GDM1 (cell line): ENCODE data around the gene GSDMA.
A peak's percentile ranks its signal among the peaks of the same experiment; 100 is the strongest.
"Not testable (repeated sequence)": the region's sequence is repeated elsewhere in the genome, so short reads cannot be mapped to it uniquely, and the experiment has no call there.

Source experiments
- DNase-seq: peaks from one replicate; lab custom pipeline; 2025; lab: John Stamatoyannopoulos, UW

GSDMA gene

DNA sequence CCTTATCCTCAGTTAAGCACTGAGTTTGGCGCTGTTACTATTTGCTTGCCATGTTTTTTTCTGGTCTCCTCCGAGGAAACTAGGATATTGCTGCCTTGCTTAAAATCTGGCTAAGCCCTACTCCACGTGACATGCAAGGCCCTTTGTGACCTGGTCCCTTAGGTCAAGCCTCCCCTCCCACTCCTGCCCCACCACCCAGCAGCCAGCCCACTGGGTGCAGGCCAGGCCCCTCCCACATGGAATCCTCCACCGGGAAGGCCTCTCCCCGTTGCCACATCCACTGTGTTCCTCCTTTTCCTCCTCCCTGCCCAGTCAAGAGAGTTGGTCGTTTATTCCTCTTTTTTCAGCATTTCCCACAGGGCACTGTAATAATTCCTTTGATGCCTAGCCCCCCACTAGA, 34.0 kb downstream of the GSDMA start:
- DNase-seq = no peak

GRCh38 chr17:39997543-39997942, 34.7 kb downstream of the GSDMA start:
- no peak for DNase-seq

DNA sequence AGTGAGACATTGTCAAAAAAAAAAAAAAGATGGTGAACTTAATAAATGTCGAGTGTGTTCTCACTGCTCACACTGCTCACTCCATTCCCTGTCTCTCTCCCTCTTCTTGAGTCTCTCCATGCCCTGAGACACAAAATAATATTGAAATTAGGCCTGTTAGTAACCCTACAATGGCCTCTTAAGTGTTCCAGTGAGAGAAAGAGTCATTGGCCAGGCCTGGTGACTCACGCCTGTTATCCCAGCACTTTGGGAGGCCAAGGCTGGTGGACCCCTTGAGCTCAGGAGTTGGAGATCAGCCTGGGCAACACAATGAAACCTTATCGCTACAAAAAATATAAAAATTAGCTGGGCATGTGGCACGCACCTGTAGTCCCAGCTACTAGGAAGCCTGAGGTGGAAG, 36.3 kb downstream of the GSDMA start:
- DNase-seq = no peak

DNA sequence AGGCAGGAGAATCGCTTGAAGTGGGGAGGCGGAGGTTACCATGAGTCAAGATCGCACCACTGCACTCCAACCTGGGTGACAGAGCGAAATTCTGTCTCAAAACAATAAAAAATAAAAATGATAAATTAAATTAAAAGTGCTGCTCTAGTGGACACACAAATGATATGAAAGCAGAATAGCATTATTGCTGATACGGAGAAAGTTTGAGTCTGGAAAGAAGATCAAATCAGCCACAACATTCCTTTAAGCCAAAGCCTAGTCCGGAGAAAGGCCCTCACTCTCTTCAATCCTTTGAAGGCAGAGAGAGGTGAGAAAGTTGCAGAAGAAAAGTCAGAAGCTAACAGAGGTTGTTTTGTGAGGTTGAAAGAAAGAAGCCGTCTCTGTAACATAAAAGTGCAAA, 37.4 kb downstream of the GSDMA start:
- DNase-seq = no peak

DNA sequence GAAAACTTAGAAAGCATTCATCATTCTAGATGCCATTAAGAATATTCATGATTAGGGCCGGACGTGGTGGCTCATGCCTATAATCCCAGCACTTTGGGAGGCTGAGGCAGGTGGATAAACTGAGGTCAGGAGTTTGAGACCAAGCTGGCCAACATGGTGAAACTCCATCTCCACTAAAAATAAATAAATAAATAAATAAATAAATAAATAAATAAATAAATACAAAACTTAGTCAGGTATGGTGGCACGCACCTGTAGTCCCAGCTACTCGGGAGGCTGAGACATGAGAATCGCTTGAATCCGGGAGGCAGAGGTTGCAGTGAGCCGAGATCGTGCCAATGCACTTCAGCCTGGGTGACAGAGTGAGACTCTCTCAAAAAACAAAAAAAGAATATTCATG, 38.5 kb downstream of the GSDMA start:
- DNase-seq = not testable (repeated sequence)

DNA sequence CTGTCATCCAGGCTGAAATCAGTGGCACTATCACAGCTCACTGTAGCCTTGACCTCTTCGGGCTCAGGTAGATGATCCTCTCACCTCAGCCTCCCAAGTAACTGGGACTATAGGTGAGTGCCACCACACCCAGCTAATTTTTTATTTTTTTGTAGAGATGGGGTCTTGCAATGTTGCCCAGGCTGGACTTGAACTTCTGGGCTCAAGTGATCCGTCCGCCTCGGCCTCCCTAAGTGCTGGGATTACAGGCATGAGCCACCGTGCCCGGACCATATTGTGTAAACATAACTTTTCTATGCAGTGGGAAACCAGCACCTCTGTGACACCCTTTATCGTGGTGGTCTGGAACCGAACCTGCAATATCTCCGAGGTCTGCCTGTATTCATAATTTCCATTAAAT, 41.3 kb downstream of the GSDMA start:
- no peak for DNase-seq

DNA sequence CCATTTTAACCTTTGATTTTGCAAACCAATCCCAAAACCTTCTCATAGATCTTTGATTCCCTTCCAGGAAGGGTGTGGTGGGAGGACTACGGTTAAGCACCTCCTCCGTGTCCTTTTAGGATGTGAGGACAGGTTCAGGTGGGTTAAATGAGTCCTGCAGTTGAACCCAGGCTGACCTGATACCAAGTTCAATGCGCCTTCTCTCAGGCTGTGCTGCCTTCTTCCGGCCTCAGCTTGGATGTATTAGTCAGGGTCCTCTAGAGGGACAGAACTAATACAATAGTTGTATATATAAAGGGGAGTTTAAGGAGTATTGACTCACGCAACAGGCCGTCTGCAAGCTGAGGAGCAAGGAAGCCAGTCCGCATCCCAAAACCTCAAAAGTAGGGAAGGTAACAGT, 41.9 kb downstream of the GSDMA start:
- no peak for DNase-seq

- DNase-seq = no peak
These were observed 42.7 kb downstream of the GSDMA start for GRCh38 chr17:40005520-40005919.

GRCh38 chr17:40010946-40011500, 48.2 kb downstream of the GSDMA start:
- not testable (repeated sequence) for DNase-seq

DNA sequence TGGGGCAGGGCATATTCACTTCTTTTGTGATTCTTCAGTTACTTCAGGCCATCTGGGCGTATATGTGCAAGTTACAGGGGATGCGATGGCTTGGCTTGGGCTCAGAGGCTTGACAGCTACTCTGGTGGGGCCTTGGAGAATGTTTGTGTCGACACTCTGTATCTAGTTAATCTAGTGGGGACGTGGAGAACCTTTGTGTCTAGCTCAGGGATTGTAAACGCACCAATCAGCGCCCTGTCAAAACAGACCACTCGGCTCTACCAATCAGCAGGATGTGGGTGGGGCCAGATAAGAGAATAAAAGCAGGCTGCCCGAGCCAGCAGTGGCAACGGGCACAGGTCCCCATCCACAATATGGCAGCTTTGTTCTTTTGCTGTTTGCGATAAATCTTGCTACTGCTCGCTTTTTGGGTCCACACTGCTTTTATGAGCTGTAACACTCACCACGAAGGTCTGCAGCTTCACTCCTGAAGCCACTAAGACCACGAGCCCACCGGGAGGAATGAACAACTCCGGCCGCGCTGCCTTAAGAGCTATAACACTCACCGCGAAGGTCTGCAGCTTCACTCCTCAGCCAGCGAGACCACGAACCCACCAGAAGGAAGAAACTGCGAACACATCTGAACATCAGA, 49.3 kb downstream of the GSDMA start:
- not testable (repeated sequence) for DNase-seq

GRCh38 chr17:40014375-40014980, 51.7 kb downstream of the GSDMA start:
- DNase-seq = no peak

DNA sequence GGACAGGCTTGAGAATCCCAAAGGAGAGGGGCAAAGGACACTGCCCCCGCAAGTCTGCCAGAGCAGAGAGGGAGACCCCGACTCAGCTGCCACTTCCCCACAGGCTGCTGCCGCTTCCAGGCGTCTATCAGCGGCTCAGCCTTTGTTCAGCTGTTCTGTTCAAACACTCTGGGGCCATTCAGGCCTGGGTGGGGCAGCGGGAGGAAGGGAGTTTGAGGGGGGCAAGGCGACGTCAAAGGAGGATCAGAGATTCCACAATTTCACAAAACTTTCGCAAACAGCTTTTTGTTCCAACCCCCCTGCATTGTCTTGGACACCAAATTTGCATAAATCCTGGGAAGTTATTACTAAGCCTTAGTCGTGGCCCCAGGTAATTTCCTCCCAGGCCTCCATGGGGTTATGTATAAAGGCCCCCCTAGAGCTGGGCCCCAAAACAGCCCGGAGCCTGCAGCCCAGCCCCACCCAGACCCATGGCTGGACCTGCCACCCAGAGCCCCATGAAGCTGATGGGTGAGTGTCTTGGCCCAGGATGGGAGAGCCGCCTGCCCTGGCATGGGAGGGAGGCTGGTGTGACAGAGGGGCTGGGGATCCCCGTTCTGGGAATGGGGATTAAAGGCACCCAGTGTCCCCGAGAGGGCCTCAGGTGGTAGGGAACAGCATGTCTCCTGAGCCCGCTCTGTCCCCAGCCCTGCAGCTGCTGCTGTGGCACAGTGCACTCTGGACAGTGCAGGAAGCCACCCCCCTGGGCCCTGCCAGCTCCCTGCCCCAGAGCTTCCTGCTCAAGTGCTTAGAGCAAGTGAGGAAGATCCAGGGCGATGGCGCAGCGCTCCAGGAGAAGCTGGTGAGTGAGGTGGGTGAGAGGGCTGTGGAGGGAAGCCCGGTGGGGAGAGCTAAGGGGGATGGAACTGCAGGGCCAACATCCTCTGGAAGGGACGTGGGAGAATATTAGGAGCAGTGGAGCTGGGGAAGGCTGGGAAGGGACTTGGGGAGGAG, 52.5 kb downstream of the GSDMA start, which contains the start of gene CSF3:
TSS of gene CSF3 (plus strand) at position 436 of the 993 bp plus-strand sequence. CDS start at position 471, 35 bp downstream.
- peak; percentile 17 for DNase-seq

DNA sequence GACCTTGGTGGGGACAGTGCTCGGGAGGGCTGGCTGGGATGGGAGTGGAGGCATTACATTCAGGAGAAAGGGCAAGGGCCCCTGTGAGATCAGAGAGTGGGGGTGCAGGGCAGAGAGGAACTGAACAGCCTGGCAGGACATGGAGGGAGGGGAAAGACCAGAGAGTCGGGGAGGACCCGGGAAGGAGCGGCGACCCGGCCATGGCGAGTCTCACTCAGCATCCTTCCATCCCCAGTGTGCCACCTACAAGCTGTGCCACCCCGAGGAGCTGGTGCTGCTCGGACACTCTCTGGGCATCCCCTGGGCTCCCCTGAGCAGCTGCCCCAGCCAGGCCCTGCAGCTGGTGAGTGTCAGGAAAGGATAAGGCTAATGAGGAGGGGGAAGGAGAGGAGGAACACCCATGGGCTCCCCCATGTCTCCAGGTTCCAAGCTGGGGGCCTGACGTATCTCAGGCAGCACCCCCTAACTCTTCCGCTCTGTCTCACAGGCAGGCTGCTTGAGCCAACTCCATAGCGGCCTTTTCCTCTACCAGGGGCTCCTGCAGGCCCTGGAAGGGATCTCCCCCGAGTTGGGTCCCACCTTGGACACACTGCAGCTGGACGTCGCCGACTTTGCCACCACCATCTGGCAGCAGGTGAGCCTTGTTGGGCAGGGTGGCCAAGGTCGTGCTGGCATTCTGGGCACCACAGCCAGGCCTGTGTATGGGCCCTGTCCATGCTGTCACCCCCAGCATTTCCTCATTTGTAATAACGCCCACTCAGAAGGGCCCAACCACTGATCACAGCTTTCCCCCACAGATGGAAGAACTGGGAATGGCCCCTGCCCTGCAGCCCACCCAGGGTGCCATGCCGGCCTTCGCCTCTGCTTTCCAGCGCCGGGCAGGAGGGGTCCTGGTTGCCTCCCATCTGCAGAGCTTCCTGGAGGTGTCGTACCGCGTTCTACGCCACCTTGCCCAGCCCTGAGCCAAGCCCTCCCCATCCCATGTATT, 53.5 kb downstream of the GSDMA start:
- DNase-seq = no peak

GRCh38 chr17:40017422-40018080, 54.7 kb downstream of the GSDMA start:
- DNase-seq = no peak

GRCh38 chr17:40018211-40019121, 55.7 kb downstream of the GSDMA start:
- no peak for DNase-seq

DNA sequence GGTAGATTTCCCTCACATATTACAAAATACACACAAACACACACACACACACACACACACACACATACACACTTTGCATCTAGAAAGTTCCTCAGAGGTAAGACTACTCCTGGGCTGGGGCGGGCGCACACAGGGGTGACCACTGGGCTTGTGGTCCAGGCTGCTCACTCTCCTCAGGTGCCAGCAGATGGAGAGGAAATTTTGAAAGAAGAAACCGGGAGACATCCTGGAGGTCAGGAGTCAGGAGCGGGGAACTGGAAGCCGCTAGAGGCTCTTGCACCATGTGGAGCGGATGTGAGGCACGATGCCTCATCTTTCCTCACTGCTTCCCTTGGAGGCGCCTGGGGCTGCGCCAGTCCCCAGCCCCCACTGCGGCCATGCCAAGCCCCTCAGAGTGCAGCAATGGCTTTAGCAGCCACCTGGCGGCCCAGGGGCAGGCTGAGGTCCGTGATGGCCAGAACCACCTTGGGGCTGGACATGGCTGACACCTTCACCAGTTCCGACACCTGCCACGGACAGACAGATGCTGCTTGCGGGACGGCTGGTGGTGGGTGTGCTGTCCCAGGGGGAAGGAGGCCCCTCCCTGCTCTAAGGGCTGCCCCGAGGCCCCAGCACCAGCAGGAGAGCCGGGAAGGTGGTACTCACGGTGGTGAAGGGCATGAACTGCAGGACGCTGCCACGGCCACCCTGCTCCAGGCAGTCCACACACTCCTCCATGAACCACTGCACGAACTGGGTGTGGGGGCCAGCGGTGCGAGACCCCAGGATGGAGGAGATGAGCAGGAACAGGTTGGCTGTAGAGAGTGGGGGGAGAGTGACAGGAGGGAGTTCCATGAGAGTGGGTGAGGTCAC, 56.6 kb downstream of the GSDMA start:
- DNase-seq = no peak

- DNase-seq = no peak
These were observed 57.3 kb downstream of the GSDMA start for GRCh38 chr17:40020146-40020545.

DNA sequence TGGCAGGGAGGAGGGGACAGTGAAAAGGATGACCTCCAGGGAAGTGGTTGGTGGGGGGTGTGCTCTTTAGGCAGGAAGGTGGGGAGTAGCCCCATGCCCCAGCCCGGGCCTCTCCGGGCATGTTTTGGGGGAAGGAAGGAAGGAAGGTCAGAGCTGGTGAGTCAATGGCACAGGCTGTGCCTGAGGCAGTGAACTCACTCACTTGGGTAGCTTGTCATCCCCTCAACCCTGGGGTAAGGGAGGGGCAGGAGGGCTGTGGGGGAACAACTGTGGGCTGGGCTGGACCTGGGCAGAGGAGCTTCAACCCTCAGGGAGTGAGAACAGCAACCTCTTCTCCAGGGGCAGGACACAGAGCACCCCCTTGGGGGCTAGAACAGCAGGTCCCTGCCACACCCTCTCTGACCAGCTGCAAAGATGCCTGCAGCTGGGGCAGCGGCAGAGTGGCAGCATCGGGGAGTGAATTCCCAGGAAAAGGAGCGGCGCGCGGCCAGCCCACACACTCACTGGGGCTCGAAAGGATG, 58.7 kb downstream of the GSDMA start:
- no peak for DNase-seq
